Nephron (organoid): ENCODE results near the gene OR2T34.
"Not testable (repeated sequence)": the region's sequence is repeated elsewhere in the genome, so short reads cannot be mapped to it uniquely, and the experiment has no call there.

Source experiments
- H3K27ac Mint-ChIP-seq, 3 experiments: 2 replicates each; pipeline ENCODE4 v1.8.0; 2020; ENCODE audit warnings: mixed read lengths in 3 of 3, mild to moderate bottlenecking in 2 of 3, moderate library complexity in 1 of 3
- H3K27me3 Mint-ChIP-seq: 2 replicates; pipeline ENCODE4 v1.8.0; 2021; ENCODE audit warnings: low read depth, mild to moderate bottlenecking, moderate library complexity, mixed read lengths
- H3K36me3 Mint-ChIP-seq: 2 replicates; pipeline ENCODE4 v1.8.0; 2020; ENCODE audit warnings: low read depth, mixed read lengths
- H3K4me1 Mint-ChIP-seq: 2 replicates; pipeline ENCODE4 v1.8.0; 2020; ENCODE audit warnings: mixed read lengths
- H3K4me3 Mint-ChIP-seq, 3 experiments: 2 replicates each; pipeline ENCODE4 v1.8.0; 2020; ENCODE audit warnings: mild to moderate bottlenecking in 3 of 3, mixed read lengths in 3 of 3, moderate library complexity in 2 of 3
- H3K9me3 Mint-ChIP-seq: 2 replicates; pipeline ENCODE4 v1.8.0; 2020; ENCODE audit warnings: mixed read lengths
- CTCF ChIP-seq, 3 experiments: fragments of 200-600 bp; sonication (generic); IDR thresholded peaks; one replicate each; pipeline ENCODE4 v1.5.0; 2021; ENCODE audit warnings: antibody characterized with exemption in 3 of 3; ENCODE audit not compliant: unreplicated experiment in 3 of 3

Gene OR2T34

GRCh38 chr1:248592655-248593054, 18.1 kb upstream of the OR2T34 start:
- Mint-ChIP-seq H3K36me3 (no peaks in the 10 kb centered on the region), H3K27ac (no peak overlapping the region), H3K4me1 (no peaks in the 10 kb centered on the region), H3K27me3 (no peaks in the 10 kb centered on the region), H3K9me3 (peaks cover 45% of the 10 kb centered on the region), H3K4me3 (no peak overlapping the region)
- no peak for TF ChIP-seq CTCF (IDR thresholded peaks at IDR 0.05; ENCODE audit: unreplicated experiment in 3 of 3)

GRCh38 chr1:248590055-248590454, 15.5 kb upstream of the OR2T34 start:
- H3K4me1 Mint-ChIP-seq: no peaks in the 10 kb centered on the region
- H3K4me3 Mint-ChIP-seq: no peak overlapping the region
- peaks cover 41% of the 10 kb centered on the region for H3K9me3 Mint-ChIP-seq
- H3K36me3 Mint-ChIP-seq: no peaks in the 10 kb centered on the region
- no peaks in the 10 kb centered on the region for H3K27me3 Mint-ChIP-seq
- no peak for TF ChIP-seq CTCF (IDR thresholded peaks at IDR 0.05; ENCODE audit: unreplicated experiment in 3 of 3)
- no peak overlapping the region for H3K27ac Mint-ChIP-seq

GRCh38 chr1:248589334-248589733, 14.8 kb upstream of the OR2T34 start:
- Mint-ChIP-seq H3K4me3 (no peak overlapping the region), H3K9me3 (peaks cover 41% of the 10 kb centered on the region), H3K27me3 (no peaks in the 10 kb centered on the region), H3K27ac (no peak overlapping the region), H3K36me3 (no peaks in the 10 kb centered on the region), H3K4me1 (no peaks in the 10 kb centered on the region)
- no peak for TF ChIP-seq CTCF (IDR thresholded peaks at IDR 0.05; ENCODE audit: unreplicated experiment in 3 of 3)

- no peak overlapping the region for H3K27ac Mint-ChIP-seq
- no peaks in the 10 kb centered on the region for H3K36me3 Mint-ChIP-seq
- H3K27me3 Mint-ChIP-seq: no peaks in the 10 kb centered on the region
- H3K4me3 Mint-ChIP-seq: no peak overlapping the region
- no peaks in the 10 kb centered on the region for H3K4me1 Mint-ChIP-seq
- no peak for TF ChIP-seq CTCF (IDR thresholded peaks at IDR 0.05; ENCODE audit: unreplicated experiment in 3 of 3)
- H3K9me3 Mint-ChIP-seq: peaks cover 24% of the 10 kb centered on the region
Measured at GRCh38 chr1:248585266-248585665, 10.7 kb upstream of the OR2T34 start.

GRCh38 chr1:248576260-248576980, 1.9 kb upstream of the OR2T34 start:
- Mint-ChIP-seq H3K4me3 (no peak overlapping the region), H3K27ac (no peak overlapping the region), H3K9me3 (peaks cover 28% of the 10 kb centered on the region), H3K4me1 (no peaks in the 10 kb centered on the region), H3K36me3 (no peaks in the 10 kb centered on the region), H3K27me3 (no peaks in the 10 kb centered on the region)
- TF ChIP-seq CTCF (IDR thresholded peaks at IDR 0.05; ENCODE audit: unreplicated experiment in 3 of 3): no peak

GRCh38 chr1:248573856-248574255, 701 bp downstream of the OR2T34 start:
- not testable (repeated sequence) for H3K27me3 Mint-ChIP-seq, H3K27ac Mint-ChIP-seq, H3K4me1 Mint-ChIP-seq, H3K36me3 Mint-ChIP-seq, H3K4me3 Mint-ChIP-seq
- H3K9me3 Mint-ChIP-seq: peaks cover 15% of the 10 kb centered on the region

- H3K4me1 Mint-ChIP-seq, H3K27ac Mint-ChIP-seq, H3K36me3 Mint-ChIP-seq, H3K9me3 Mint-ChIP-seq, H3K4me3 Mint-ChIP-seq, H3K27me3 Mint-ChIP-seq: not testable (repeated sequence)
Measured at GRCh38 chr1:248572049-248572448, 2.5 kb downstream of the OR2T34 start.

- H3K27me3 Mint-ChIP-seq, H3K4me3 Mint-ChIP-seq, H3K4me1 Mint-ChIP-seq, H3K36me3 Mint-ChIP-seq, H3K27ac Mint-ChIP-seq: not testable (repeated sequence)
- H3K9me3 Mint-ChIP-seq: peaks cover 12% of the 10 kb centered on the region
Measured at GRCh38 chr1:248570811-248571210, 3.7 kb downstream of the OR2T34 start.

GRCh38 chr1:248569049-248569448, 5.5 kb downstream of the OR2T34 start:
- not testable (repeated sequence) for H3K36me3 Mint-ChIP-seq, H3K4me3 Mint-ChIP-seq, H3K4me1 Mint-ChIP-seq, H3K27ac Mint-ChIP-seq, H3K27me3 Mint-ChIP-seq
- H3K9me3 Mint-ChIP-seq: peaks cover 12% of the 10 kb centered on the region
